HCT116 (cell line): ENCODE results near the gene COL26A1. TPM values are rescaled to one million over a fixed set of nuclear protein-coding genes. Genes with fewer than 3 reads are reported as not detected.

Source experiments
- ATAC-seq: fragments of 200-7000 bp; cut with Tn5 transposase; 2 replicates; pipeline ENCODE4 v1.9.1; 2020; ENCODE audit warnings: mild to moderate bottlenecking, moderate library complexity
- BruUV-seq: library from RNA; stranded (reverse); fragments of 400-500 nt; replicated peaks from 2 replicates; lab custom pipeline; 2021; lab: Mats Ljungman, UMichigan
- CTCF ChIA-PET: fragments of 300-600 bp; sonication (Branson Sonifier 250); formaldehyde crosslinking; loops from one replicate; lab custom pipeline; 2021; ENCODE audit warnings: antibody characterized with exemption; lab: Charles Lee
- POLR2A ChIA-PET: fragments of 300-600, 350-600 bp; sonication (Branson Sonifier 250); formaldehyde crosslinking; loops from one replicate; lab custom pipeline; 2021; ENCODE audit warnings: antibody characterized with exemption; lab: Charles Lee
- RAD21 ChIA-PET, 2 experiments: fragments of 300-600 bp; sonication (Branson Sonifier 250); formaldehyde crosslinking; loops; one replicate each; lab custom pipeline; 2023; ENCODE audit warnings: low total read pairs in 2 of 2; ENCODE audit not compliant: uncharacterized antibody in 2 of 2, unreplicated experiment in 2 of 2, low non-redundant PET in 1 of 2; lab: Charles Lee
- DNase-seq: peaks from one replicate; pipeline ENCODE4 v3.0.0-alpha.2; 2010; ENCODE audit warnings: low read depth, low spot score
- H2AFZ ChIP-seq: fragments of 200-600 bp; shearing (Covaris generic), sonication (generic); 2 replicates; pipeline ENCODE4 v1.6.1; 2017; ENCODE audit warnings: low read depth, mixed run types, mixed read lengths, antibody characterized with exemption, low read length; ENCODE audit not compliant: poor library complexity, severe bottlenecking
- H3K27ac ChIP-seq: 2 replicates; pipeline ENCODE4 v1.5.1; 2012; ENCODE audit warnings: low read depth, low read length
- H3K27me3 ChIP-seq: fragments of 200-600 bp; sonication (generic); 2 replicates; pipeline ENCODE4 v1.6.1; 2016; ENCODE audit warnings: mixed run types, low read length, mixed read lengths; ENCODE audit not compliant: insufficient read depth
- H3K36me3 ChIP-seq, 2 experiments: fragments of 200-500 bp in 1 of 2; fragments of 200-600 bp in 1 of 2; sonication (Bioruptor generic) in 1 of 2; sonication (generic) in 1 of 2; 2 replicates each; pipeline versions ENCODE4 v1.5.1 to v1.6.1; 2014 to 2016; ENCODE audit warnings: low read length in 2 of 2, inconsistent platforms in 1 of 2, mixed read lengths in 1 of 2, mixed run types in 1 of 2; ENCODE audit not compliant: insufficient read depth in 2 of 2, control insufficient read depth in 1 of 2
- H3K4me1 ChIP-seq, 2 experiments: fragments of 200-600 bp in 1 of 2; sonication (generic) in 1 of 2; 2 replicates each; pipeline versions ENCODE4 v1.5.1 to v1.6.1; 2012 to 2017; ENCODE audit warnings: low read length in 2 of 2, inconsistent platforms in 1 of 2, mild to moderate bottlenecking in 1 of 2, mixed read lengths in 1 of 2, mixed run types in 1 of 2, moderate library complexity in 1 of 2; ENCODE audit not compliant: insufficient read depth in 2 of 2, control insufficient read depth in 1 of 2
- H3K4me2 ChIP-seq: fragments of 200-600 bp; sonication (generic); 2 replicates; pipeline ENCODE4 v1.6.1; 2017; ENCODE audit warnings: mixed run types, low read length, mixed read lengths
- H3K4me3 ChIP-seq, 2 experiments: fragments of 200-600 bp in 1 of 2; sonication (generic) in 1 of 2; replicated peaks in 1 of 2; 2 replicates each; pipeline ENCODE4 v1.5.1; 2011 to 2016; ENCODE audit warnings: low read length in 2 of 2, control low read depth in 1 of 2, low read depth in 1 of 2, mild to moderate bottlenecking in 1 of 2, mixed read lengths in 1 of 2, mixed run types in 1 of 2
- H3K79me2 ChIP-seq: fragments of 200-600 bp; sonication (generic); 2 replicates; pipeline ENCODE4 v1.6.1; 2017; ENCODE audit warnings: mild to moderate bottlenecking, mixed run types, low read length, moderate library complexity, mixed read lengths; ENCODE audit not compliant: insufficient read depth
- H3K9ac ChIP-seq: fragments of 200-600 bp; sonication (generic); 2 replicates; pipeline ENCODE4 v1.6.1; 2016; ENCODE audit warnings: low read length, mixed read lengths
- H3K9me2 ChIP-seq: fragments of 200-600 bp; sonication (generic), shearing (Covaris generic); 2 replicates; pipeline ENCODE4 v1.6.1; 2017; ENCODE audit warnings: mixed run types, mild to moderate bottlenecking, moderate library complexity; ENCODE audit not compliant: insufficient read depth
- H3K9me3 ChIP-seq, 2 experiments: fragments of 200-500 bp in 1 of 2; fragments of 200-600 bp in 1 of 2; sonication (Bioruptor generic) in 1 of 2; sonication (generic) in 1 of 2; 2 replicates each; pipeline ENCODE4 v1.6.1; 2014 to 2017; ENCODE audit warnings: low read length in 2 of 2, mixed read lengths in 2 of 2, inconsistent platforms in 1 of 2, low read depth in 1 of 2, mild to moderate bottlenecking in 1 of 2, mixed run types in 1 of 2, moderate library complexity in 1 of 2; ENCODE audit not compliant: control insufficient read depth in 1 of 2, insufficient read depth in 1 of 2
- H4K20me1 ChIP-seq: fragments of 200-600 bp; sonication (generic), shearing (Covaris generic); 2 replicates; pipeline ENCODE4 v1.6.1; 2017; ENCODE audit warnings: mixed run types, mild to moderate bottlenecking, moderate library complexity; ENCODE audit not compliant: insufficient read depth
- CEBPB ChIP-seq: IDR thresholded peaks from 2 replicates; pipeline ENCODE4 v1.6.1; 2012; ENCODE audit warnings: low read depth
- CTCF ChIP-seq, 3 experiments: fragments of 200-600 bp in 1 of 3; sonication (generic) in 1 of 3; IDR thresholded peaks in 2 of 3; conservative IDR thresholded peaks in 1 of 3; 2 replicates each; pipeline ENCODE4 v1.5.1; 2012 to 2017; ENCODE audit warnings: low read depth in 2 of 3, low read length in 2 of 3, antibody characterized with exemption in 1 of 3, borderline replicate concordance in 1 of 3, control low read depth in 1 of 3, mild to moderate bottlenecking in 1 of 3, mixed read lengths in 1 of 3, mixed run types in 1 of 3, moderate library complexity in 1 of 3; ENCODE audit not compliant: insufficient read depth in 1 of 3
- ELF1 ChIP-seq: IDR thresholded peaks from 2 replicates; pipeline ENCODE4 v1.6.1; 2012; ENCODE audit warnings: low read depth, borderline replicate concordance
- FOSL1 ChIP-seq: IDR thresholded peaks from 2 replicates; pipeline ENCODE4 v1.6.1; 2012; ENCODE audit warnings: low read depth
- MAX ChIP-seq: IDR thresholded peaks from 2 replicates; pipeline ENCODE4 v1.6.1; 2012
- POLR2A ChIP-seq: IDR thresholded peaks from 2 replicates; pipeline ENCODE4 v1.7.0; 2011; ENCODE audit warnings: borderline replicate concordance; ENCODE audit not compliant: insufficient read depth, insufficient read length; ENCODE audit errors: extremely low read depth
- YY1 ChIP-seq: IDR thresholded peaks from 2 replicates; pipeline ENCODE4 v1.6.1; 2011; ENCODE audit warnings: low read length, low read depth, moderate library complexity, mild to moderate bottlenecking; ENCODE audit not compliant: insufficient replicate concordance; ENCODE audit errors: extremely low read depth
- intact Hi-C: fragments of 100-400 bp; cut with micrococcal nuclease; formaldehyde crosslinking; loops from 2 replicates; pipeline ENCODE4 v1.10.0; 2022
- total RNA-seq: library from RNA; stranded (reverse); gene quantifications from one replicate; pipeline ENCODE4 v1.2.1, GENCODE V29; 2021; ENCODE audit not compliant: unreplicated experiment

The COL26A1 gene
- total RNA-seq, 1 experiment from 2014 or later, result 0.27 TPM

- CTCF ChIA-PET, result interaction anchor here (0.6 kb wide), 1 partner anchor 13 kb away, joined by 4 read pairs; no protein-coding TSS in a partner anchor
Observed at GRCh38 chr7:101589976-101590662, 227.4 kb downstream of the COL26A1 start.

More at GRCh38 chr7:101589976-101590662, 227.4 kb downstream of the COL26A1 start:
- H3K9me3 ChIP-seq, result no peaks in the 10 kb centered on the region
- no peaks in the 10 kb centered on the region for H3K27me3 ChIP-seq
- DNase-seq, result no peak
- intact Hi-C loops, result no loop called here
- no peaks in the 10 kb centered on the region for H3K36me3 ChIP-seq
- H3K27ac ChIP-seq, result no peak overlapping the region
- H3K9me2 ChIP-seq, result no peaks in the 10 kb centered on the region
- no peaks in the 10 kb centered on the region; a peak in 1 of 4 replicates for H3K4me1 ChIP-seq
- H3K4me3 ChIP-seq, result no peak overlapping the region
- no peaks in the 10 kb centered on the region for H4K20me1 ChIP-seq
- ChIA-PET POLR2A (no interaction called here), RAD21 (no interaction called here)
- H3K9ac ChIP-seq, result no peak overlapping the region
- BruUV-seq, result no TSS peak
- no peak overlapping the region for H2AFZ ChIP-seq
- H3K79me2 ChIP-seq, result no peaks in the 10 kb centered on the region
- H3K4me2 ChIP-seq, result no peak overlapping the region
- TF ChIP-seq ELF1 (no peak), MAX (no peak), POLR2A (no peak), FOSL1 (no peak), CEBPB (no peak), YY1 (no peak), CTCF (IDR thresholded peaks at IDR 0.05 in 2 of 3, conservative IDR thresholded peaks at IDR 0.05 in 1 of 3; ENCODE audit: borderline replicate concordance in 1 of 3, insufficient read depth in 1 of 3, low read depth in 2 of 3, low read length in 2 of 3) (no peak)
- ATAC-seq, result no peak
